OCI-LY3 (cell line): ENCODE data around the gene CNOT9.
"Not testable (repeated sequence)": the region's sequence is repeated elsewhere in the genome, so short reads cannot be mapped to it uniquely, and the experiment has no call there.

ENCODE experiments used
- H2AFZ ChIP-seq: fragments of 200-600, 300-600 bp; shearing (Covaris generic); 2 replicates; pipeline ENCODE4 v1.6.0; 2014; ENCODE audit warnings: antibody characterized with exemption, low read depth, low read length
- H3K27ac ChIP-seq: fragments of 200-600, 300-600 bp; sonication (generic); 2 replicates; pipeline ENCODE4 v1.5.1; 2014; ENCODE audit warnings: mild to moderate bottlenecking, low read length, moderate library complexity, mixed read lengths
- H3K27me3 ChIP-seq: fragments of 200-600, 300-600 bp; sonication (generic); 2 replicates; pipeline ENCODE4 v1.6.1; 2014; ENCODE audit warnings: low read depth, low read length, mixed read lengths
- H3K36me3 ChIP-seq: fragments of 200-600, 300-600 bp; sonication (generic); replicated peaks from 2 replicates; pipeline ENCODE3; 2014; ENCODE audit warnings: low read depth, low read length, mixed read lengths
- H3K4me1 ChIP-seq: fragments of 300-600, 200-600 bp; sonication (generic); 2 replicates; pipeline ENCODE4 v1.6.1; 2014; ENCODE audit warnings: low read length, mixed read lengths
- H3K4me2 ChIP-seq: fragments of 200-600, 300-600 bp; sonication (generic); 2 replicates; pipeline ENCODE4 v1.6.1; 2014; ENCODE audit warnings: low read length, mixed read lengths
- H3K4me3 ChIP-seq: fragments of 300-600, 200-600 bp; sonication (generic); 2 replicates; pipeline ENCODE4 v1.5.1; 2014; ENCODE audit warnings: antibody characterized with exemption, mild to moderate bottlenecking, low read length, moderate library complexity
- H3K79me2 ChIP-seq: fragments of 300-600, 200-600 bp; shearing (Covaris generic); 2 replicates; pipeline ENCODE4 v1.6.1; 2014; ENCODE audit warnings: mild to moderate bottlenecking, low read length, mixed read lengths
- H3K9ac ChIP-seq: fragments of 300-600, 200-600 bp; shearing (Covaris generic); 2 replicates; pipeline ENCODE4 v1.6.0; 2014; ENCODE audit warnings: mild to moderate bottlenecking, low read length, moderate library complexity
- H3K9me3 ChIP-seq: fragments of 200-600, 300-600 bp; shearing (Covaris generic); 2 replicates; pipeline ENCODE4 v1.6.1; 2014; ENCODE audit warnings: low read length, mixed read lengths; ENCODE audit not compliant: insufficient read depth
- H4K20me1 ChIP-seq: fragments of 200-600, 300-600 bp; sonication (generic); 2 replicates; pipeline ENCODE4 v1.6.1; 2016; ENCODE audit warnings: low read length, mixed read lengths; ENCODE audit not compliant: insufficient read depth
- EZH2phosphoT487 ChIP-seq: fragments of 200-600 bp; shearing (Covaris generic); IDR thresholded peaks from 2 replicates; pipeline ENCODE4 v1.6.1; 2018; ENCODE audit warnings: antibody characterized with exemption, mixed run types, low read depth
- TF ChIP-seq, protein P1 (sequence below): fragments of 200-600, 300-600 bp; sonication (generic); IDR thresholded peaks from 2 replicates; pipeline ENCODE4 v1.5.1; 2014; ENCODE audit warnings: antibody characterized with exemption, low read length, low read depth

Gene CNOT9

DNA sequence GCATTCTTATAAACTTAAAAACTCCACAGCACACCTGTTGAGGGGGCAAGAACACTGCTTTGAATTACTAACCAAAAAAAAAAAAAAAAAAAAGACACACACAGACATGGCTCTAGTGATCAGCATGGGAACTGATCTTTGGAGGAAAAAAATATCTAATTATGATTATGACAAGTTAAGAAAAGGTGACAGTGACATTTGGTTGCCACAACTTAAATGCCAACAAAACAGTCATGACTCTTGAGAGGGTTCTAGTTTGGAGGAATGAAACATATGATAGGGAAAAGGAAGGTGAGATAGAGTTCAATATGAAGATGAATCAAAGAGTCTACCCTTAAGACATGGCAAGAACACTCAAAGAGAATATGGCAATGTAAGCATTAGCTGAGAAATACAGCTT lies 21.1 kb upstream of the CNOT9 start:
- H3K27me3 ChIP-seq = no peaks in the 10 kb centered on the region
- no peak overlapping the region for H2AFZ ChIP-seq
- H3K4me1 ChIP-seq = peaks cover 6% of the 10 kb centered on the region
- H3K4me2 ChIP-seq = no peak overlapping the region
- no peaks in the 10 kb centered on the region for H3K9me3 ChIP-seq
- H3K79me2 ChIP-seq = no peaks in the 10 kb centered on the region
- no peak overlapping the region for H3K27ac ChIP-seq
- peaks cover 34% of the 10 kb centered on the region for H3K36me3 ChIP-seq
- 0 out of 2 replicates have a peak, but pooled peaks cover 6% of the 10 kb centered on the region for H4K20me1 ChIP-seq
- H3K9ac ChIP-seq = no peak overlapping the region
- no peak overlapping the region for H3K4me3 ChIP-seq
- TF ChIP-seq EZH2phosphoT487 = no peak
- TF ChIP-seq, protein P1, sequence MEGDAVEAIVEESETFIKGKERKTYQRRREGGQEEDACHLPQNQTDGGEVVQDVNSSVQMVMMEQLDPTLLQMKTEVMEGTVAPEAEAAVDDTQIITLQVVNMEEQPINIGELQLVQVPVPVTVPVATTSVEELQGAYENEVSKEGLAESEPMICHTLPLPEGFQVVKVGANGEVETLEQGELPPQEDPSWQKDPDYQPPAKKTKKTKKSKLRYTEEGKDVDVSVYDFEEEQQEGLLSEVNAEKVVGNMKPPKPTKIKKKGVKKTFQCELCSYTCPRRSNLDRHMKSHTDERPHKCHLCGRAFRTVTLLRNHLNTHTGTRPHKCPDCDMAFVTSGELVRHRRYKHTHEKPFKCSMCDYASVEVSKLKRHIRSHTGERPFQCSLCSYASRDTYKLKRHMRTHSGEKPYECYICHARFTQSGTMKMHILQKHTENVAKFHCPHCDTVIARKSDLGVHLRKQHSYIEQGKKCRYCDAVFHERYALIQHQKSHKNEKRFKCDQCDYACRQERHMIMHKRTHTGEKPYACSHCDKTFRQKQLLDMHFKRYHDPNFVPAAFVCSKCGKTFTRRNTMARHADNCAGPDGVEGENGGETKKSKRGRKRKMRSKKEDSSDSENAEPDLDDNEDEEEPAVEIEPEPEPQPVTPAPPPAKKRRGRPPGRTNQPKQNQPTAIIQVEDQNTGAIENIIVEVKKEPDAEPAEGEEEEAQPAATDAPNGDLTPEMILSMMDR = no peak

DNA sequence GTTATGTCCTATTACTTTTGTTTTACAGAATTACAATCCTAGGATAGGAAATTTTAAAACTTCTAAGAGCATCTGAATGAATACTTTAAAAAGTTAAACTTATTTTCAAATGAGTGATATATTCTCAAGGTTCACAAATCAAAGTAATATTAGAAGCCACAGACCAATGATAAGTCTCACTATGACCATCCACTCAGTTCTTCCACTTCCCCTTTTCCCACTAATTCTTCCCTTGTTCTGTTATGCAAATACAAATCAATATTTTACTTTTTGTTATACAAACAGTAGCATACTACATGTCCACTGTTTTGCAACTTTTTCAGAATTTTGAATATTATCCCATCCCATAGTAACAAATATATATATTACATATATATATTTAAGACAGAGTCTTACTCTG lies 20.7 kb upstream of the CNOT9 start:
- Histone ChIP-seq H4K20me1 (0 out of 2 replicates have a peak, but pooled peaks cover 6% of the 10 kb centered on the region), H3K4me2 (no peak overlapping the region), H2AFZ (no peak overlapping the region), H3K4me3 (no peak overlapping the region), H3K27me3 (no peaks in the 10 kb centered on the region), H3K36me3 (peaks cover 38% of the 10 kb centered on the region), H3K9ac (no peak overlapping the region), H3K4me1 (peaks cover 6% of the 10 kb centered on the region), H3K9me3 (no peaks in the 10 kb centered on the region), H3K27ac (no peak overlapping the region), H3K79me2 (no peaks in the 10 kb centered on the region)
- no peak for TF ChIP-seq EZH2phosphoT487
- TF ChIP-seq, protein P1 = no peak

DNA sequence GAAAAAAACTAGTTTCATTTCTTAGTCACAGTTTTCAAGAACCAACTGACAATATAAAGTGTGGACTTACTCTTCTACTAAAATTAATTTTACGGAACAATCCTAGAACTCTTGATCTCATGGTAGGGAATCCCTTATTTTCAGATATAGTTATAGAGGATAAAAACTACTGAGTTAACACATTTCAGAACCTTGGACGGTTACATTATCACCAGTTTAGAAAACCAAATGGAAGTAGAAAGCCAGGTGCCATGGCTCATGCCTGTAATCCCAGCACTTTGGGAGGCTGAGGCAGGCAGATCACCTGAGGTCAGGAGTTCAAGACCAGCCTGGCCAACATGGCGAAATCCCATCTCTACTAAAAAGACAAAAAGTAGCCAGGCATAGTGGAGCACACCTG lies 14.4 kb upstream of the CNOT9 start:
- H3K36me3 ChIP-seq = peaks cover 26% of the 10 kb centered on the region
- H3K4me1 ChIP-seq = not testable (repeated sequence)

DNA sequence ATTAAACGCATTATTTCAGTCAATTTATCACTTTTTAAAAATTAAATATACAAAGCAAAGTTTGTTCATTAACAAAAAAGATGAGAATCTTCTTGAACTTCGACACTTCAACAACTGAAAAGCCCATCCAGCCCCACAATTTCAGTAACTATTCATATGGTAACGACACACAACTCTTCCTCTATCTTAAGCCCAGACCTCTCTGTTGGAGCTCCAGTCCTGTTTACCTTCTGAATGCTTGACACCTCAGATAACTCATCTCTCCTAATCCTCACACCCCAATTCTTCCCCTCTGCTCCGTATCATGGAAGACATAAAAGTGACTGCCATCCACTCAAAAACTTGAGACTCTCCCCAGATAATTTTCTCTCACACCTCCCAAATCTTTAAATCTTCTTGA lies 13.1 kb upstream of the CNOT9 start:
- H3K4me1 ChIP-seq = peaks cover 9% of the 10 kb centered on the region; the same call in 1 of the 2 replicates
- no peak for TF ChIP-seq EZH2phosphoT487
- TF ChIP-seq, protein P1 = no peak
- no peak overlapping the region for H2AFZ ChIP-seq
- no peaks in the 10 kb centered on the region for H4K20me1 ChIP-seq
- H3K4me3 ChIP-seq = no peak overlapping the region
- H3K27me3 ChIP-seq = no peaks in the 10 kb centered on the region
- 0 out of 2 replicates have a peak, but pooled peaks cover 3% of the 10 kb centered on the region for H3K79me2 ChIP-seq
- H3K9me3 ChIP-seq = no peaks in the 10 kb centered on the region
- no peak overlapping the region for H3K27ac ChIP-seq
- peaks cover 30% of the 10 kb centered on the region for H3K36me3 ChIP-seq
- H3K9ac ChIP-seq = no peak overlapping the region
- H3K4me2 ChIP-seq = no peak overlapping the region

More for the DNA sequence above, 14.4 kb upstream of the CNOT9 start:
- H3K4me2 ChIP-seq, H3K4me3 ChIP-seq, H3K9ac ChIP-seq, H3K79me2 ChIP-seq, H2AFZ ChIP-seq, H3K27ac ChIP-seq, H3K27me3 ChIP-seq, H4K20me1 ChIP-seq, H3K9me3 ChIP-seq: not testable (repeated sequence)
